Erythroblast (primary cell): ENCODE data around the gene COL9A3.

Experiments used
- GATA1 ChIP-seq: IDR thresholded peaks from 2 replicates; pipeline ENCODE4 v1.6.1; 2011; ENCODE audit warnings: low read depth, mild to moderate bottlenecking, control low read depth, low read length, moderate library complexity
- POLR2A ChIP-seq: IDR thresholded peaks from 2 replicates; pipeline ENCODE4 v1.6.1; 2011; ENCODE audit warnings: mild to moderate bottlenecking, low read length

- TF ChIP-seq POLR2A (no peak), GATA1 (no peak)
These were observed 29.5 kb upstream of the COL9A3 start for GRCh38 chr20:62787321-62787720.
